Prostate gland (tissue), 2 donors: ENCODE results near the gene CNTNAP2. TPM values are rescaled to one million over a fixed set of nuclear protein-coding genes. Genes with fewer than 3 reads are reported as not detected.

Experiments
- DNase-seq: peaks from one replicate; pipeline ENCODE4 v3.0.0-alpha.2; 2019; ENCODE audit warnings: low spot score
- H3K27ac ChIP-seq, 2 donors: fragments of 200-600 bp; sonication (generic); 2 replicates each; pipeline ENCODE4 v1.5.1; 2017 to 2019
- H3K27me3 ChIP-seq: fragments of 200-600 bp; sonication (generic); replicated peaks from 2 replicates; pipeline ENCODE4 v1.5.1; 2019; ENCODE audit not compliant: insufficient read depth
- H3K36me3 ChIP-seq, 2 donors: fragments of 200-600 bp; sonication (generic); 1 replicate in 1 of 2; 2 replicates in 1 of 2; pipeline versions ENCODE4 v1.5.1 to v1.8.1; 2017 to 2019
- H3K4me1 ChIP-seq: fragments of 200-600 bp; sonication (generic); replicated peaks from 2 replicates; pipeline ENCODE4 v1.5.1; 2019
- H3K4me3 ChIP-seq, 2 donors: fragments of 200-600 bp; sonication (generic); 2 replicates each; pipeline ENCODE4 v1.5.1; 2017 to 2019
- H3K9me3 ChIP-seq: fragments of 200-600 bp; sonication (generic); 2 replicates; pipeline ENCODE4 v1.5.1; 2017
- POLR2A ChIP-seq: fragments of 450-650 bp; IDR thresholded peaks from one replicate; pipeline ENCODE4 v1.6.1; 2016; ENCODE audit warnings: antibody characterized with exemption, mild to moderate bottlenecking
- POLR2AphosphoS5 ChIP-seq: sonication (generic); formaldehyde crosslinking; IDR thresholded peaks from one replicate; pipeline ENCODE4 v1.6.1; 2017; ENCODE audit warnings: antibody characterized with exemption
- WGBS: methylation state at CpG from one replicate; pipeline ENCODE4 v1.1.5; 2018; 5-methylcytosine and 5-hydroxymethylcytosine counted together
- intact Hi-C: fragments of 100-400 bp; cut with DNase I; formaldehyde crosslinking; loops from one replicate; pipeline ENCODE4 v1.14.2; 2022
- total RNA-seq, 2 donors: library from RNA; depleted of rRNA; stranded (reverse); fragments of >200 nt; gene quantifications; one replicate each; pipeline ENCODE4 v1.1.0, GENCODE V29; 2016
- TF ChIP-seq, protein P1 (sequence below), 4 experiments: fragments of 200-600 bp in 2 of 4; fragments of 450-650 bp in 2 of 4; sonication (generic) in 2 of 4; IDR thresholded peaks; 1 replicate in 3 of 4; 2 replicates in 1 of 4; pipeline ENCODE4 v1.5.1; 2016 to 2019; ENCODE audit warnings: antibody characterized with exemption in 4 of 4, mild to moderate bottlenecking in 2 of 4, moderate library complexity in 2 of 4

The CNTNAP2 gene
- total RNA-seq, 2 donors from 2014 or later: 10.6 to 43.7 TPM

DNA sequence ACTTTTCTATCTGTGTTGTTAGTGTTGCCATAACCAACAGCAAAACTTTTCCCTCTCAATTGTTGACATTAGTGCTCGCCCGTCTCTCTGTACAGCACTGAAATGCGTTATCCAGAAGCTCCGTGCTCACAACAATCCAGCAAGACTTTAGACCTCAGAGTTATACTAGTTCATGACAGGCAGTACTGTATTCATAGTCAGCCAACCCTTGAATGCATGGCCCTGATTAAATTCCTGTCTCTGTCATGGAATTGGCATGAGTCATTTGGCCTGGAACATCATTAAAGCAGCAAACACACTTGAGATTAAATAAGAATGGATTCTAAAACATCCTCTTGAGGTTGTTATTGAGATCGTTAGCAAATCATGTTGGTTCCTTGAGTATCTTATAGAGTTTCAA is 2068.4 kb downstream of the CNTNAP2 start:
- 43% methylated on average over 5 of the region's 5 CpGs for WGBS
- H3K27ac ChIP-seq: no peak overlapping the region
- TF ChIP-seq POLR2AphosphoS5: no peak
- no peak for TF ChIP-seq POLR2A
- TF ChIP-seq, protein P1, sequence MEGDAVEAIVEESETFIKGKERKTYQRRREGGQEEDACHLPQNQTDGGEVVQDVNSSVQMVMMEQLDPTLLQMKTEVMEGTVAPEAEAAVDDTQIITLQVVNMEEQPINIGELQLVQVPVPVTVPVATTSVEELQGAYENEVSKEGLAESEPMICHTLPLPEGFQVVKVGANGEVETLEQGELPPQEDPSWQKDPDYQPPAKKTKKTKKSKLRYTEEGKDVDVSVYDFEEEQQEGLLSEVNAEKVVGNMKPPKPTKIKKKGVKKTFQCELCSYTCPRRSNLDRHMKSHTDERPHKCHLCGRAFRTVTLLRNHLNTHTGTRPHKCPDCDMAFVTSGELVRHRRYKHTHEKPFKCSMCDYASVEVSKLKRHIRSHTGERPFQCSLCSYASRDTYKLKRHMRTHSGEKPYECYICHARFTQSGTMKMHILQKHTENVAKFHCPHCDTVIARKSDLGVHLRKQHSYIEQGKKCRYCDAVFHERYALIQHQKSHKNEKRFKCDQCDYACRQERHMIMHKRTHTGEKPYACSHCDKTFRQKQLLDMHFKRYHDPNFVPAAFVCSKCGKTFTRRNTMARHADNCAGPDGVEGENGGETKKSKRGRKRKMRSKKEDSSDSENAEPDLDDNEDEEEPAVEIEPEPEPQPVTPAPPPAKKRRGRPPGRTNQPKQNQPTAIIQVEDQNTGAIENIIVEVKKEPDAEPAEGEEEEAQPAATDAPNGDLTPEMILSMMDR (IDR thresholded peaks at IDR 0.05): no peak
- H3K27me3 ChIP-seq: no peaks in the 10 kb centered on the region
- no peaks in the 10 kb centered on the region for H3K36me3 ChIP-seq
- intact Hi-C loops: no loop called here
- no peak overlapping the region for H3K4me3 ChIP-seq
- H3K9me3 ChIP-seq: no peaks in the 10 kb centered on the region
- DNase-seq: no peak
- no peaks in the 10 kb centered on the region for H3K4me1 ChIP-seq

DNA sequence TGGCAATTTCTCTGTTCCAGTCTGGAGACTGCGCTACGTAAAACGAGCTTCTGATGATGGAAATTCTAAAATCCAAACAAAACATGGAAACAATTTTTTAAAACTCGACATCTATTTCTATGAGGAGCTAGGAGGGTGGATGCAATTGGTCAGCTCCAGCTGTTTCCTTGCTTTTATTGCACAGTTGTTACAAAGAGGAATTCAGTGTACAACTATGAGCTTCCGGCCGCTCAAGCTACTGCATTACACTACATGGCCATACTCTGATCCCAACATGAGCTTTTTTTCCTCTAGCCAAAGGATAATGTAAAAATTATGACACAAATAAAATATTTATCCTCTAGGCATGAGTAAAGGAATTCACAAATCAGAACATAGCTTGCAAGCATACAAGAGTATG is 2070.9 kb downstream of the CNTNAP2 start:
- no peak overlapping the region for H3K4me3 ChIP-seq
- no peaks in the 10 kb centered on the region for H3K4me1 ChIP-seq
- no peaks in the 10 kb centered on the region for H3K9me3 ChIP-seq
- H3K27me3 ChIP-seq: no peaks in the 10 kb centered on the region
- 69% methylated on average over 6 of the region's 6 CpGs for WGBS
- intact Hi-C loops: no loop called here
- no peak overlapping the region for H3K27ac ChIP-seq
- TF ChIP-seq POLR2AphosphoS5 (no peak), POLR2A (no peak)
- TF ChIP-seq, protein P1 (IDR thresholded peaks at IDR 0.05): no peak
- no peak for DNase-seq
- no peaks in the 10 kb centered on the region for H3K36me3 ChIP-seq

DNA sequence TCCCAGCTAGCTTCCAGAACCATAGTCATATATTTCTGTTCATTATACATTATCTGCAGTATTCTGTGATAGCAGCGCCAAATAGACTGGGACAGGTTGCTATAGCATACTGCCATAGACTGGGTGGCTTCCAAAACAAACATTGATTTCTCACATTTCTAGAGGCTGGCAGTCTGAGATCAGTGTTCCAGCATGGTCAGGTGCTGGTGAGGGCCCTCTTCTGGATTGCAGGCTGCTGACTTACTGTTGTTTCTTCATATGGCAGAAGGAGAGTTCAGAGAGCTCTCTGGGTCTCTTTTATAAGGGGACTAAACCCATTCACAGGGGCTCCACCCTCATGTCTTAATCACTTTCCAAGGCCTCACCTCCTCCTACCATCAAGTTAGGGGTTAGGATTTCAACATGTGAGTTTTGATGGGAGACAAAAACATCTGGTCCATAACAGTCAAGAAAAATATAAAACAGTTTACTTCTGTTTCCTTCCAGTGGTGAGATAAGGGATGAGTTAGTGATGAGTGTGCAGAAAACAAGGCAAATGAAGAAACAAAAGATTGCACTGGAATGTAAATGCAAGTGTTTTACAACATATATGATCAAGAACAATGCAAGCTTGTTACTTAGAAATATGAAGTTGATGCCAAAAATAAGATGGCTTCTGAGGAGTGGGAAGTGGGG is 2074.9 kb downstream of the CNTNAP2 start:
- no peak for DNase-seq
- TF ChIP-seq POLR2A: no peak
- TF ChIP-seq, protein P1 (IDR thresholded peaks at IDR 0.05): no peak
- no peak for TF ChIP-seq POLR2AphosphoS5
- H3K4me3 ChIP-seq: no peak overlapping the region

DNA sequence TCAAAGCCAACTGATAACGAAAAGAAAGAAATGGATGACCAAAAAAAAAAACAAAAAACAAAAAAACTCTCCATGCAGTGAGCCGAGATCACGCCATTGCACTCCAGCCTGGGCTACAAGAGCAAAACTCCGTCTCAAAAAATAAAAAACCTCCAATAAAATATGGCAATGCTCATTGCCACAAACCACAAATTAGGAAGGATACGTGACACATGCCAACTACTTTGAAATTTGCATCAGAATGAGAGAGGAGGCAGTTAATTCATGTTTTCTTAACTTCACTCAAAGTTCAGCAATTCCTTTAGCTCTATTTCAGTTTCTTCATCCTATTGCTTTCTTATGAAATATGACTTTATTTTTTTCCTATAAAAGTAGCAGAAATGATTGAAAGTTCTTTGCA is 2075.9 kb downstream of the CNTNAP2 start:
- Histone ChIP-seq H3K4me1 (no peaks in the 10 kb centered on the region), H3K4me3 (no peak overlapping the region), H3K36me3 (no peaks in the 10 kb centered on the region), H3K27ac (no peak overlapping the region), H3K27me3 (no peaks in the 10 kb centered on the region), H3K9me3 (no peaks in the 10 kb centered on the region)
- intact Hi-C loops: no loop called here
- no peak for DNase-seq
- TF ChIP-seq POLR2A (no peak), POLR2AphosphoS5 (no peak)
- TF ChIP-seq, protein P1 (IDR thresholded peaks at IDR 0.05): no peak
- 86% methylated on average over 5 of the region's 5 CpGs for WGBS

More for the DNA sequence above, 2074.9 kb downstream of the CNTNAP2 start:
- H3K36me3 ChIP-seq: no peaks in the 10 kb centered on the region
- H3K27me3 ChIP-seq: no peaks in the 10 kb centered on the region
- no peaks in the 10 kb centered on the region for H3K4me1 ChIP-seq
- WGBS: 65% methylated on average over 1 of the region's 1 CpG
- no peak overlapping the region for H3K27ac ChIP-seq
- H3K9me3 ChIP-seq: no peaks in the 10 kb centered on the region
- intact Hi-C loops: no loop called here

DNA sequence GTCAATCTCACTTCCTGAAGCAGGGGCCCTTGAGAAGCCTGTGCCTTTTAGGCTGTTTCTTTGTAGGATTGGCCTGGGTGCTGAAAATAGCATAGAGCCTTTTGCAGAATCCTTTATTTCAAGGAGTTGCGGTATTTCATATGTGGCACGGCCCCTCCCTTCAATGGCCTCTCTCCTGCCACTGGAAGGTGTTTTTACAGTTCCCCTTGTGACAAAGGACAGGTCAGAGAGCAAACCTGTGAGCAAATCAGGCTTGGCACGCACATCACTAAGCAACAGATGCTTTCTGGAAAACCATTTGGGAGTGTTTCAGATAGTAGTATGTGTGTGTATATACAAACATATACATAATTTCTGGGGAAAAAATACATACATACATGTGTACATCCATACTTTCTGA is 2085.4 kb downstream of the CNTNAP2 start:
- H3K4me3 ChIP-seq: no peak overlapping the region
- no peaks in the 10 kb centered on the region for H3K4me1 ChIP-seq
- no peak for DNase-seq
- H3K27me3 ChIP-seq: no peaks in the 10 kb centered on the region
- H3K9me3 ChIP-seq: no peaks in the 10 kb centered on the region
- no peak overlapping the region for H3K27ac ChIP-seq
- TF ChIP-seq POLR2AphosphoS5 (no peak), POLR2A (no peak)
- WGBS: 77% methylated on average over 3 of the region's 3 CpGs
- H3K36me3 ChIP-seq: no peaks in the 10 kb centered on the region
- intact Hi-C loops: no loop called here
